Suppressor macrophage treated with lipopolysaccharide for 1 hour (primary cell): ENCODE data around the gene GPX6.
"Not testable (repeated sequence)": the region's sequence is repeated elsewhere in the genome, so short reads cannot be mapped to it uniquely, and the experiment has no call there.

Source experiments
- DNase-seq, 3 donors: peaks; one replicate each; pipeline ENCODE4 v3.0.0-alpha.2; 2020 to 2022

The GPX6 gene

GRCh38 chr6:28523241-28523622 is 7.6 kb upstream of the GPX6 start:
- no peak for DNase-seq

GRCh38 chr6:28522594-28523240 is 7.1 kb upstream of the GPX6 start:
- DNase-seq: no peak

- DNase-seq: no peak
Observed at GRCh38 chr6:28517964-28518363, 2.4 kb upstream of the GPX6 start.

GRCh38 chr6:28512387-28512786 is 3.2 kb downstream of the GPX6 start:
- DNase-seq: not testable (repeated sequence)

- no peak for DNase-seq
Observed at GRCh38 chr6:28511628-28512300, 3.8 kb downstream of the GPX6 start.

GRCh38 chr6:28506807-28507475 is 8.7 kb downstream of the GPX6 start:
- no peak for DNase-seq

GRCh38 chr6:28505733-28506132 is 9.9 kb downstream of the GPX6 start:
- DNase-seq: no peak

- not testable (repeated sequence) for DNase-seq
Observed at GRCh38 chr6:28502709-28503305, 12.8 kb downstream of the GPX6 start.

GRCh38 chr6:28502136-28502535 is 13.5 kb downstream of the GPX6 start:
- not testable (repeated sequence) for DNase-seq

- DNase-seq: no peak
Observed at GRCh38 chr6:28501259-28501658, 14.3 kb downstream of the GPX6 start.

- DNase-seq: no peak
Observed at GRCh38 chr6:28497893-28498292, 17.7 kb downstream of the GPX6 start.

- DNase-seq: no peak
Observed at GRCh38 chr6:28497306-28497705, 18.3 kb downstream of the GPX6 start.

- no peak for DNase-seq
Observed at GRCh38 chr6:28496099-28496779, 19.4 kb downstream of the GPX6 start.

- no peak for DNase-seq
Observed at GRCh38 chr6:28491984-28492317, 23.6 kb downstream of the GPX6 start.

GRCh38 chr6:28490205-28490890 is 25.2 kb downstream of the GPX6 start:
- no peak for DNase-seq

GRCh38 chr6:28489366-28490204 is 26.0 kb downstream of the GPX6 start:
- DNase-seq: peak in 2 of 3 donors; percentile 3 to 10

- peak; percentile 20 to 44 (median 40) for DNase-seq
Observed at GRCh38 chr6:28488916-28489365, 26.7 kb downstream of the GPX6 start.

- no peak for DNase-seq
Observed at GRCh38 chr6:28486988-28487742, 28.4 kb downstream of the GPX6 start.

GRCh38 chr6:28486533-28486932 is 29.1 kb downstream of the GPX6 start:
- no peak for DNase-seq

- DNase-seq: no peak
Observed at GRCh38 chr6:28485482-28485881, 30.1 kb downstream of the GPX6 start.
